H1 (cell line): Measurements from ENCODE around the gene CORO2B. TPM values are rescaled to one million over a fixed set of nuclear protein-coding genes. Genes with fewer than 3 reads are reported as not detected.
A peak's percentile ranks its signal among the peaks of the same experiment; 100 is the strongest.

Experiments used
- CTCF ChIA-PET: fragments of 300-600 bp; sonication (Branson Sonifier 250); formaldehyde crosslinking; loops from one replicate; lab custom pipeline; 2021; ENCODE audit not compliant: partially characterized antibody; lab: Charles Lee
- POLR2A ChIA-PET: fragments of 300-600 bp; sonication (Branson Sonifier 250); formaldehyde crosslinking; loops from one replicate; lab custom pipeline; 2021; ENCODE audit warnings: inconsistent platforms; ENCODE audit not compliant: partially characterized antibody; lab: Charles Lee
- DNase-seq, 2 experiments: peaks; one replicate each; pipeline versions ENCODE4 v3.0.0 to v3.0.0-alpha.2; 2010 to 2022; ENCODE audit warnings: low spot score in 2 of 2, low read depth in 1 of 2, mixed read lengths in 1 of 2
- FAIRE-seq: peaks from 2 replicates; lab custom pipeline; 2011; peaks lifted over from hg19 to GRCh38; lab: Jason Lieb, UNC
- H2AFZ ChIP-seq: 2 replicates; pipeline ENCODE4 v1.8.1; 2012; ENCODE audit warnings: low read length, inconsistent platforms
- H2AK5ac ChIP-seq: 2 replicates; pipeline ENCODE4 v1.6.1; 2013; ENCODE audit warnings: low read depth, low read length
- H2BK120ac ChIP-seq: replicated peaks from 2 replicates; pipeline ENCODE3; 2013; ENCODE audit warnings: low read depth, low read length, inconsistent platforms
- H2BK12ac ChIP-seq: 2 replicates; pipeline ENCODE4 v1.6.1; 2013; ENCODE audit warnings: low read depth, low read length
- H2BK15ac ChIP-seq: 2 replicates; pipeline ENCODE4 v1.6.1; 2013; ENCODE audit warnings: low read length
- H2BK20ac ChIP-seq: 2 replicates; pipeline ENCODE4 v1.6.1; 2013; ENCODE audit warnings: low read length
- H2BK5ac ChIP-seq: 2 replicates; pipeline ENCODE4 v1.6.1; 2013; ENCODE audit warnings: low read depth, low read length
- H3K14ac ChIP-seq: 2 replicates; pipeline ENCODE4 v1.6.1; 2013; ENCODE audit warnings: inconsistent platforms; ENCODE audit not compliant: insufficient read length
- H3K18ac ChIP-seq: 2 replicates; pipeline ENCODE4 v1.6.1; 2013; ENCODE audit warnings: low read length; ENCODE audit errors: extremely low read depth
- H3K23ac ChIP-seq: 2 replicates; pipeline ENCODE4 v1.6.1; 2013; ENCODE audit warnings: inconsistent platforms; ENCODE audit not compliant: insufficient read length
- H3K23me2 ChIP-seq: 2 replicates; pipeline ENCODE4 v1.6.1; 2013; ENCODE audit warnings: low read depth, low read length
- H3K27ac ChIP-seq: 2 replicates; pipeline ENCODE4 v1.6.1; 2011; ENCODE audit warnings: low read depth, low read length, inconsistent platforms
- H3K27me3 ChIP-seq, 4 experiments: replicated peaks in 1 of 4; 1 replicate in 1 of 4; 2 replicates in 3 of 4; pipeline versions ENCODE4 v1.6.1 to v1.8.1; 2011 to 2013; ENCODE audit warnings: low read length in 3 of 4, mild to moderate bottlenecking in 3 of 4, inconsistent platforms in 2 of 4, mixed read lengths in 2 of 4, moderate library complexity in 1 of 4; ENCODE audit not compliant: control insufficient read depth in 3 of 4, insufficient read depth in 3 of 4; ENCODE audit errors: extremely low read depth in 1 of 4
- H3K36me3 ChIP-seq, 4 experiments: 2 replicates each; pipeline versions ENCODE4 v1.6.1 to v1.8.1; 2011 to 2013; ENCODE audit warnings: mild to moderate bottlenecking in 4 of 4, low read length in 3 of 4, moderate library complexity in 2 of 4, control low read depth in 1 of 4, inconsistent platforms in 1 of 4; ENCODE audit not compliant: insufficient read depth in 4 of 4, control insufficient read depth in 2 of 4
- H3K4ac ChIP-seq: replicated peaks from 2 replicates; pipeline ENCODE3; 2013; ENCODE audit warnings: low read length, low read depth, mixed read lengths, inconsistent platforms; ENCODE audit not compliant: insufficient read length
- H3K4me1 ChIP-seq, 4 experiments: replicated peaks in 1 of 4; 1 replicate in 1 of 4; 2 replicates in 3 of 4; pipeline versions ENCODE4 v1.6.1 to v1.8.1; 2011 to 2013; ENCODE audit warnings: low read length in 3 of 4, inconsistent platforms in 2 of 4, mixed read lengths in 1 of 4; ENCODE audit not compliant: insufficient read depth in 4 of 4, control insufficient read depth in 3 of 4
- H3K4me2 ChIP-seq, 2 experiments: 2 replicates each; pipeline versions ENCODE4 v1.6.1 to v1.8.1; 2011 to 2013; ENCODE audit warnings: low read depth in 2 of 2, low read length in 2 of 2, control low read depth in 1 of 2, inconsistent platforms in 1 of 2, mild to moderate bottlenecking in 1 of 2; ENCODE audit not compliant: insufficient read depth in 1 of 2
- H3K4me3 ChIP-seq, 4 experiments: fragments of 200-600, 300-600 bp in 1 of 4; sonication (generic), shearing (Covaris generic), sonication (Bioruptor Twin) in 1 of 4; 2 replicates each; pipeline versions ENCODE4 v1.5.1 to v1.8.1; 2011 to 2016; ENCODE audit warnings: low read length in 4 of 4, low read depth in 3 of 4, control low read depth in 2 of 4, inconsistent platforms in 2 of 4, mild to moderate bottlenecking in 2 of 4, mixed read lengths in 1 of 4, moderate library complexity in 1 of 4; ENCODE audit not compliant: insufficient read depth in 2 of 4; ENCODE audit errors: extremely low read depth in 1 of 4
- H3K56ac ChIP-seq: replicated peaks from 2 replicates; pipeline ENCODE3; 2013; ENCODE audit warnings: low read depth, mild to moderate bottlenecking, mixed read lengths, low read length, inconsistent platforms; ENCODE audit not compliant: insufficient read length
- H3K79me1 ChIP-seq: 2 replicates; pipeline ENCODE4 v1.6.1; 2013; ENCODE audit warnings: low read depth, low read length, control low read depth
- H3K79me2 ChIP-seq, 2 experiments: 2 replicates each; pipeline versions ENCODE4 v1.6.1 to v1.8.1; 2012 to 2013; ENCODE audit warnings: low read length in 2 of 2, mild to moderate bottlenecking in 2 of 2, inconsistent platforms in 1 of 2; ENCODE audit not compliant: insufficient read depth in 2 of 2, control insufficient read depth in 1 of 2
- H3K9ac ChIP-seq, 4 experiments: replicated peaks in 1 of 4; 1 replicate in 1 of 4; 2 replicates in 3 of 4; pipeline versions ENCODE4 v1.6.1 to v1.8.1; 2011 to 2013; ENCODE audit warnings: low read depth in 3 of 4, low read length in 3 of 4, control low read depth in 2 of 4, mild to moderate bottlenecking in 2 of 4, moderate library complexity in 2 of 4, inconsistent platforms in 1 of 4; ENCODE audit errors: extremely low read depth in 1 of 4
- H3K9me3 ChIP-seq, 2 experiments: 2 replicates each; pipeline versions ENCODE4 v1.6.1 to v1.8.1; 2012 to 2013; ENCODE audit warnings: mild to moderate bottlenecking in 2 of 2, moderate library complexity in 2 of 2, control low read depth in 1 of 2, inconsistent platforms in 1 of 2, low read depth in 1 of 2, low read length in 1 of 2, mixed read lengths in 1 of 2; ENCODE audit not compliant: insufficient read depth in 2 of 2
- H4K20me1 ChIP-seq, 2 experiments: replicated peaks in 1 of 2; 2 replicates each; pipeline versions ENCODE3 to v1.8.1; 2011 to 2013; ENCODE audit warnings: inconsistent platforms in 2 of 2, low read length in 2 of 2, mild to moderate bottlenecking in 1 of 2; ENCODE audit not compliant: insufficient read depth in 2 of 2, control insufficient read depth in 1 of 2
- H4K5ac ChIP-seq: 2 replicates; pipeline ENCODE4 v1.6.1; 2013; ENCODE audit warnings: low read length, low read depth, mixed read lengths, inconsistent platforms; ENCODE audit not compliant: insufficient read length
- H4K8ac ChIP-seq: 2 replicates; pipeline ENCODE4 v1.8.0; 2013; ENCODE audit warnings: mild to moderate bottlenecking, moderate library complexity, low read length, inconsistent platforms; ENCODE audit not compliant: insufficient read depth; ENCODE audit errors: extremely low read depth
- H4K91ac ChIP-seq: replicated peaks from 2 replicates; pipeline ENCODE3; 2013; ENCODE audit warnings: low read length, mixed read lengths, inconsistent platforms; ENCODE audit not compliant: insufficient read length
- CTCF ChIP-seq, 3 experiments: IDR thresholded peaks; 1 replicate in 2 of 3; 2 replicates in 1 of 3; pipeline versions ENCODE4 v1.5.1 to v1.6.1; 2011; ENCODE audit warnings: low read length in 3 of 3, mild to moderate bottlenecking in 3 of 3, inconsistent platforms in 2 of 3, low read depth in 1 of 3, moderate library complexity in 1 of 3; ENCODE audit not compliant: insufficient read depth in 1 of 3; ENCODE audit errors: control extremely low read depth in 1 of 3
- SIX5 ChIP-seq: IDR thresholded peaks from 2 replicates; pipeline ENCODE4 v1.6.1; 2011; ENCODE audit warnings: mild to moderate bottlenecking, low read depth, low read length
- WGBS, 2 experiments: shearing (Covaris generic) in 1 of 2; methylation state at CpG; one replicate each; pipeline versions ENCODE4 v1.1.6 to v1.1.7; 2013 to 2015; ENCODE audit warnings: low lambda C conversion rate in 2 of 2, mixed read lengths in 2 of 2, inconsistent platforms in 1 of 2, low coverage in 1 of 2, missing lambda C conversion rate in 1 of 2; ENCODE audit not compliant: insufficient replicate concordance in 2 of 2, insufficient coverage in 1 of 2, insufficient read length in 1 of 2; ENCODE audit errors: extremely low coverage in 1 of 2, missing lambda C conversion rate in 1 of 2; 5-methylcytosine and 5-hydroxymethylcytosine counted together
- polyA plus RNA-seq, 7 experiments: library from polyadenylated mRNA; depleted of rRNA in 3 of 7; stranded (reverse) in 5 of 7; unstranded in 2 of 7; fragments of >200 nt in 5 of 7; fragments of 200-250 nt in 2 of 7; gene quantifications; 1 replicate in 5 of 7; 2 replicates in 1 of 7; 4 replicates in 1 of 7; pipeline versions ENCODE4 v1.2.1 to v1.2.3, GENCODE V29; 2011 to 2013; ENCODE audit warnings: missing spikeins in 2 of 7, mixed read lengths in 2 of 7
- total RNA-seq: library from RNA; stranded (reverse); fragmentation: NEBNext Ultra II Directional; extraction: Animal tissue kit (Norgen Biotek cat#: 25700); gene quantifications from 2 replicates; pipeline ENCODE4 v1.2.1, GENCODE V29; 2021

The CORO2B gene
- total and polyA plus RNA-seq, 2 of the 8 experiments (the other 6 are each of a cell fraction or from before 2014, with no cell fraction given) = 3.4 to 6.7 TPM

GRCh38 chr15:68612979-68613740, 34.4 kb downstream of the CORO2B start:
- H2BK15ac ChIP-seq = no peak overlapping the region
- H3K27ac ChIP-seq = no peak overlapping the region
- H2BK20ac ChIP-seq = no peak overlapping the region
- no peak overlapping the region for H3K9ac ChIP-seq
- no peak overlapping the region for H4K91ac ChIP-seq
- H3K4ac ChIP-seq = no peak overlapping the region
- H2BK120ac ChIP-seq = no peak overlapping the region
- no peak overlapping the region for H2BK12ac ChIP-seq
- no peak for DNase-seq
- H3K4me2 ChIP-seq = no peak overlapping the region; a peak in 1 of 4 replicates
- H3K27me3 ChIP-seq = no peaks in the 10 kb centered on the region
- H4K20me1 ChIP-seq = no peaks in the 10 kb centered on the region
- no peak for FAIRE-seq
- H3K9me3 ChIP-seq = no peaks in the 10 kb centered on the region
- H3K18ac ChIP-seq = no peak overlapping the region
- H2AK5ac ChIP-seq = no peak overlapping the region
- no peak overlapping the region for H2BK5ac ChIP-seq
- H3K36me3 ChIP-seq = no peaks in the 10 kb centered on the region; a peak in 1 of 8 replicates
- WGBS, 2 experiments = 83% methylated on average over 6 of the region's 6 CpGs; no CpG with 5 or more reads in 1 of the 2 experiments
- POLR2A ChIA-PET = interaction anchor here (1.2 kb wide), 1 partner anchor 58 kb away, joined by 3 read pairs; no protein-coding TSS in a partner anchor
- no peak overlapping the region for H3K4me3 ChIP-seq
- H4K8ac ChIP-seq = no peak overlapping the region
- H3K23me2 ChIP-seq = no peaks in the 10 kb centered on the region
- no peak overlapping the region for H4K5ac ChIP-seq
- H3K79me2 ChIP-seq = no peaks in the 10 kb centered on the region
- CTCF ChIA-PET = interaction anchor here (0.8 to 4.4 kb wide), 16 partner anchors 10 to 312 kb away, joined by 3 to 23 read pairs (median 4); no protein-coding TSS in a partner anchor
- no peak overlapping the region for H3K23ac ChIP-seq
- H3K79me1 ChIP-seq = no peaks in the 10 kb centered on the region; the same call in 1 of the 2 replicates
- TF ChIP-seq CTCF (IDR thresholded peaks at IDR 0.05; ENCODE audit: control extremely low read depth in 1 of 3, insufficient read depth in 1 of 3, low read depth in 1 of 3, low read length in 3 of 3) (no peak), SIX5 (peak; percentile 67)
- TF ChIP-seq, all 59 proteins: peak for 1
- H3K14ac ChIP-seq = no peak overlapping the region
- no peak overlapping the region for H3K56ac ChIP-seq
- peak overlapping the region; percentile 60; the same call in 1 of the 2 replicates for H2AFZ ChIP-seq
- H3K4me1 ChIP-seq = peaks cover 12 to 26% (median 19%) of the 10 kb centered on the region in 4 experiments
